ELF-1 (cell line): ENCODE data around the gene FKBP5.
"Not testable (repeated sequence)": the region's sequence is repeated elsewhere in the genome, so short reads cannot be mapped to it uniquely, and the experiment has no call there.

Source experiments
- DNase-seq: peaks from one replicate; pipeline ENCODE4 v3.0.0-alpha.2; 2016; ENCODE audit warnings: low read depth, low spot score

Gene FKBP5

GRCh38 chr6:35544769-35545361, 143.8 kb downstream of the FKBP5 start:
- peak; percentile 88 for DNase-seq

- DNase-seq = peak; percentile 69
Measured at GRCh38 chr6:35543459-35544193, 145.1 kb downstream of the FKBP5 start.

- DNase-seq = no peak
Measured at GRCh38 chr6:35541836-35542235, 146.9 kb downstream of the FKBP5 start.

- no peak for DNase-seq
Measured at GRCh38 chr6:35539223-35539622, 149.5 kb downstream of the FKBP5 start.

- DNase-seq = not testable (repeated sequence)
Measured at GRCh38 chr6:35535847-35536246, 152.9 kb downstream of the FKBP5 start.

- DNase-seq = peak; percentile 74
Measured at GRCh38 chr6:35534407-35535170, 154.1 kb downstream of the FKBP5 start.

- DNase-seq = no peak
Measured at GRCh38 chr6:35533981-35534380, 154.7 kb downstream of the FKBP5 start.

- DNase-seq = no peak
Measured at GRCh38 chr6:35532126-35532525, 156.6 kb downstream of the FKBP5 start.

GRCh38 chr6:35524380-35525020, 164.2 kb downstream of the FKBP5 start:
- DNase-seq = no peak
